SK-N-SH (cell line): Measurements from ENCODE around the gene LCE7A. TPM values are rescaled to one million over a fixed set of nuclear protein-coding genes. Genes with fewer than 3 reads are reported as not detected.

Source experiments
- CTCF ChIA-PET: fragments of 300-600, 350-600 bp; formaldehyde crosslinking; extraction: SDS; loops from one replicate; lab custom pipeline; 2021; lab: Yijun Ruan, JAX
- POLR2A ChIA-PET: fragments of 350-600 bp; sonication (Branson Sonifier 250); formaldehyde crosslinking; extraction: SDS; loops from one replicate; lab custom pipeline; 2020; ENCODE audit warnings: antibody characterized with exemption, inconsistent platforms; lab: Yijun Ruan, JAX
- DNase-seq: peaks from one replicate; pipeline ENCODE4 v3.0.0; 2012
- H2AFZ ChIP-seq: fragments of 200-600 bp; sonication (generic); 2 replicates; pipeline ENCODE4 v1.8.1; 2016; ENCODE audit warnings: antibody characterized with exemption, mild to moderate bottlenecking, low read depth
- H3F3A ChIP-seq: fragments of 200-600 bp; sonication (generic); replicated peaks from 2 replicates; pipeline ENCODE3; 2016; ENCODE audit warnings: antibody characterized with exemption, mild to moderate bottlenecking; ENCODE audit not compliant: insufficient read depth
- H3K27ac ChIP-seq, 2 experiments: fragments of 200-500 bp in 1 of 2; fragments of 200-600 bp in 1 of 2; sonication (Bioruptor generic) in 1 of 2; sonication (generic), shearing (Covaris generic) in 1 of 2; 2 replicates each; pipeline versions ENCODE4 v1.5.1 to v1.6.1; 2014 to 2016; ENCODE audit warnings: low read depth in 2 of 2, inconsistent platforms in 1 of 2, low read length in 1 of 2, mild to moderate bottlenecking in 1 of 2, mixed read lengths in 1 of 2
- H3K27me3 ChIP-seq: fragments of 200-600 bp; sonication (generic), shearing (Covaris generic); 2 replicates; pipeline ENCODE4 v1.6.1; 2016; ENCODE audit warnings: mixed run types; ENCODE audit not compliant: insufficient read depth
- H3K36me3 ChIP-seq, 2 experiments: fragments of 200-500 bp in 1 of 2; fragments of 200-600 bp in 1 of 2; sonication (Bioruptor generic) in 1 of 2; sonication (generic) in 1 of 2; replicated peaks in 1 of 2; 2 replicates each; pipeline versions ENCODE3 to v1.5.1; 2014 to 2016; ENCODE audit warnings: low read length in 1 of 2, mild to moderate bottlenecking in 1 of 2; ENCODE audit not compliant: insufficient read depth in 2 of 2, control insufficient read depth in 1 of 2
- H3K4me1 ChIP-seq, 2 experiments: fragments of 200-500 bp in 1 of 2; fragments of 200-600 bp in 1 of 2; sonication (Bioruptor generic) in 1 of 2; sonication (generic), shearing (Covaris generic) in 1 of 2; 2 replicates each; pipeline versions ENCODE4 v1.5.1 to v1.6.1; 2014 to 2016; ENCODE audit warnings: low read depth in 1 of 2, low read length in 1 of 2, mixed run types in 1 of 2; ENCODE audit not compliant: insufficient read depth in 2 of 2, control insufficient read depth in 1 of 2
- H3K4me2 ChIP-seq: fragments of 200-600 bp; sonication (generic), shearing (Covaris generic); 2 replicates; pipeline ENCODE4 v1.6.1; 2017; ENCODE audit warnings: mixed run types
- H3K4me3 ChIP-seq, 2 experiments: fragments of 200-500 bp in 1 of 2; fragments of 200-600 bp in 1 of 2; sonication (Bioruptor generic) in 1 of 2; sonication (generic), shearing (Covaris generic) in 1 of 2; 2 replicates each; pipeline versions ENCODE4 v1.5.1 to v1.8.1; 2014 to 2016; ENCODE audit warnings: low read depth in 2 of 2, inconsistent platforms in 1 of 2, low read length in 1 of 2, mild to moderate bottlenecking in 1 of 2, mixed read lengths in 1 of 2, moderate library complexity in 1 of 2
- H3K79me2 ChIP-seq: fragments of 200-600 bp; sonication (generic); 2 replicates; pipeline ENCODE4 v1.8.1; 2017; ENCODE audit warnings: mild to moderate bottlenecking; ENCODE audit not compliant: insufficient read depth
- H3K9ac ChIP-seq: fragments of 200-600 bp; sonication (generic); 2 replicates; pipeline ENCODE4 v1.6.1; 2017; ENCODE audit warnings: mixed run types
- H3K9me2 ChIP-seq: fragments of 200-600 bp; sonication (generic); 2 replicates; pipeline ENCODE4 v1.6.1; 2017; ENCODE audit warnings: mixed run types
- H3K9me3 ChIP-seq: fragments of 200-600 bp; sonication (generic); 2 replicates; pipeline ENCODE4 v1.6.1; 2017; ENCODE audit warnings: mixed run types, mild to moderate bottlenecking, moderate library complexity
- H4K20me1 ChIP-seq: fragments of 200-600 bp; sonication (generic); 2 replicates; pipeline ENCODE4 v1.6.1; 2017; ENCODE audit warnings: mild to moderate bottlenecking, mixed run types; ENCODE audit not compliant: insufficient read depth
- EP300 ChIP-seq, 2 experiments: IDR thresholded peaks; 2 replicates each; pipeline versions ENCODE4 v1.4.0 to v1.6.1; 2012; ENCODE audit warnings: borderline replicate concordance in 1 of 2, low read depth in 1 of 2, low read length in 1 of 2
- FOSL2 ChIP-seq: IDR thresholded peaks from 2 replicates; pipeline ENCODE4 v1.4.0; 2012; ENCODE audit warnings: low read depth, mild to moderate bottlenecking, moderate library complexity, borderline replicate concordance
- FOXJ3 ChIP-seq: sonication (generic); formaldehyde crosslinking; IDR thresholded peaks from 2 replicates; pipeline ENCODE4 v1.5.1; 2020; ENCODE audit warnings: mild to moderate bottlenecking, missing genetic modification reagents
- FOXM1 ChIP-seq: IDR thresholded peaks from 2 replicates; pipeline ENCODE4 v1.4.0; 2012; ENCODE audit warnings: low read depth, mild to moderate bottlenecking
- MEF2A ChIP-seq: IDR thresholded peaks from 2 replicates; pipeline ENCODE4 v1.4.0; 2012; ENCODE audit warnings: low read depth, borderline replicate concordance
- POLR2AphosphoS5 ChIP-seq: IDR thresholded peaks from 2 replicates; pipeline ENCODE4 v1.6.1; 2012; ENCODE audit warnings: low read depth, low read length
- RCOR1 ChIP-seq: fragments of 150-350 bp; IDR thresholded peaks from 2 replicates; pipeline ENCODE4 v1.6.1; 2017; ENCODE audit warnings: antibody characterized with exemption, low read length
- SIN3A ChIP-seq: IDR thresholded peaks from 2 replicates; pipeline ENCODE4 v1.6.1; 2012; ENCODE audit warnings: low read depth, mild to moderate bottlenecking, low read length, moderate library complexity, borderline replicate concordance
- SMC3 ChIP-seq: IDR thresholded peaks from 2 replicates; pipeline ENCODE4 v1.6.1; 2012; ENCODE audit warnings: low read depth, low read length, improper control_type of control experiment
- TAF1 ChIP-seq: IDR thresholded peaks from 2 replicates; pipeline ENCODE4 v1.6.1; 2012; ENCODE audit warnings: low read depth, mild to moderate bottlenecking, low read length, moderate library complexity, borderline replicate concordance
- TCF12 ChIP-seq: IDR thresholded peaks from 2 replicates; pipeline ENCODE4 v1.4.0; 2012
- TEAD4 ChIP-seq: IDR thresholded peaks from 2 replicates; pipeline ENCODE4 v1.4.0; 2012; ENCODE audit warnings: mild to moderate bottlenecking, borderline replicate concordance; ENCODE audit not compliant: insufficient read depth
- WGBS: methylation state at CpG from one replicate; pipeline ENCODE4 v1.1.6; 2017; ENCODE audit warnings: low lambda C conversion rate; 5-methylcytosine and 5-hydroxymethylcytosine counted together
- polyA plus RNA-seq, 3 experiments: library from polyadenylated mRNA; depleted of rRNA; stranded (reverse); fragments of >200 nt; gene quantifications; 2 replicates each; pipeline ENCODE4 v1.2.3, GENCODE V29; 2012
- TF ChIP-seq, protein P1 (sequence below): IDR thresholded peaks from 2 replicates; pipeline ENCODE4 v1.4.0; 2012; ENCODE audit warnings: low read depth, borderline replicate concordance
- TF ChIP-seq, protein P2 (sequence below): IDR thresholded peaks from 2 replicates; pipeline ENCODE4; 2012
- TF ChIP-seq, protein P3 (sequence below): fragments of 200-600 bp; sonication (generic); IDR thresholded peaks from 2 replicates; pipeline ENCODE4 v1.6.1; 2017; ENCODE audit warnings: antibody characterized with exemption, mild to moderate bottlenecking, moderate library complexity
- TF ChIP-seq, protein P4 (sequence below): IDR thresholded peaks from 2 replicates; pipeline ENCODE4 v1.6.1; 2012; ENCODE audit warnings: mild to moderate bottlenecking, low read depth, low read length, moderate library complexity
- TF ChIP-seq, protein P5 (sequence below): IDR thresholded peaks from 2 replicates; pipeline ENCODE4 v1.4.0; 2012; ENCODE audit warnings: low read depth, borderline replicate concordance
- TF ChIP-seq, protein P6 (sequence below): IDR thresholded peaks from 2 replicates; pipeline ENCODE4 v1.4.0; 2012; ENCODE audit warnings: low read depth

LCE7A gene
- polyA plus RNA-seq, 1 of the 3 experiments (the other 2 are of a cell fraction), result not detected

DNA sequence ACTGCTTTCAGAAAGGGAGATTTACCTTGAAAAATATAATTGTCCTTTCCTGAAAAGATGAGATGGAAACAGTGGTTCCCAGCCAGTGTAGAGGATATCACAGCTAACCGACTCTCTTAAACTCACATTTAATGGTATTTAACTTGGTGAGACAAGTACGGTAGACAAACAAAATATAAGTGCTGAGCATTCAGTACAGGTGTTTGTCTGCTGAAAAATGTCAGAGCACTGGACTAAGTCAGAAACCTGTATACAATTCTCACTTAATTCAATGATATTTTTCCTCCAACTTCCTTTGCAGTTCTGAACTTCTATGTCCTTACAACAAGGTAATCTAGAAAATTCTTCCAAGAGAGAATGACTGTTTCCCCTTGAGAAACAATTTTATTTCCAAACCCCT, 48.1 kb upstream of the LCE7A start, which contains the start of gene LCE1B:
Gene LCE1B, plus strand, starts transcription at position 301 of the 400 bp plus-strand sequence. CDS start 476 bp downstream, outside the sequence.
- CTCF ChIA-PET, result no interaction called here
- Histone ChIP-seq H3K79me2 (no peaks in the 10 kb centered on the region), H3K9me2 (no peaks in the 10 kb centered on the region), H3F3A (no peaks in the 10 kb centered on the region), H3K27me3 (no peaks in the 10 kb centered on the region), H3K9ac (no peak within 1 kb of the TSS), H3K4me1 (no peaks in the 10 kb centered on the region), H4K20me1 (no peaks in the 10 kb centered on the region), H3K4me2 (no peak within 1 kb of the TSS), H3K36me3 (no peaks in the 10 kb centered on the region), H3K4me3 (no peak within 1 kb of the TSS), H3K9me3 (no peaks in the 10 kb centered on the region), H2AFZ (no peak within 1 kb of the TSS), H3K27ac (no peak within 1 kb of the TSS)
- 8% methylated on average over 2 of the region's 2 CpGs for WGBS
- no peak for DNase-seq
- POLR2A ChIA-PET, result no interaction called here
- TF ChIP-seq FOSL2, result no peak
- TF ChIP-seq SMC3, result no peak
- no peak for TF ChIP-seq FOXJ3 (CRISPR knock-in tag)
- TF ChIP-seq, protein P1, sequence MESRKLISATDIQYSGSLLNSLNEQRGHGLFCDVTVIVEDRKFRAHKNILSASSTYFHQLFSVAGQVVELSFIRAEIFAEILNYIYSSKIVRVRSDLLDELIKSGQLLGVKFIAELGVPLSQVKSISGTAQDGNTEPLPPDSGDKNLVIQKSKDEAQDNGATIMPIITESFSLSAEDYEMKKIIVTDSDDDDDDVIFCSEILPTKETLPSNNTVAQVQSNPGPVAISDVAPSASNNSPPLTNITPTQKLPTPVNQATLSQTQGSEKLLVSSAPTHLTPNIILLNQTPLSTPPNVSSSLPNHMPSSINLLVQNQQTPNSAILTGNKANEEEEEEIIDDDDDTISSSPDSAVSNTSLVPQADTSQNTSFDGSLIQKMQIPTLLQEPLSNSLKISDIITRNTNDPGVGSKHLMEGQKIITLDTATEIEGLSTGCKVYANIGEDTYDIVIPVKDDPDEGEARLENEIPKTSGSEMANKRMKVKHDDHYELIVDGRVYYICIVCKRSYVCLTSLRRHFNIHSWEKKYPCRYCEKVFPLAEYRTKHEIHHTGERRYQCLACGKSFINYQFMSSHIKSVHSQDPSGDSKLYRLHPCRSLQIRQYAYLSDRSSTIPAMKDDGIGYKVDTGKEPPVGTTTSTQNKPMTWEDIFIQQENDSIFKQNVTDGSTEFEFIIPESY, result no peak
- TF ChIP-seq FOXM1, result no peak
- TF ChIP-seq, protein P2, sequence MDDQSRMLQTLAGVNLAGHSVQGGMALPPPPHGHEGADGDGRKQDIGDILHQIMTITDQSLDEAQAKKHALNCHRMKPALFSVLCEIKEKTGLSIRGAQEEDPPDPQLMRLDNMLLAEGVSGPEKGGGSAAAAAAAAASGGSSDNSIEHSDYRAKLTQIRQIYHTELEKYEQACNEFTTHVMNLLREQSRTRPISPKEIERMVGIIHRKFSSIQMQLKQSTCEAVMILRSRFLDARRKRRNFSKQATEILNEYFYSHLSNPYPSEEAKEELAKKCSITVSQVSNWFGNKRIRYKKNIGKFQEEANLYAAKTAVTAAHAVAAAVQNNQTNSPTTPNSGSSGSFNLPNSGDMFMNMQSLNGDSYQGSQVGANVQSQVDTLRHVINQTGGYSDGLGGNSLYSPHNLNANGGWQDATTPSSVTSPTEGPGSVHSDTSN, result no peak
- TF ChIP-seq, protein P3, sequence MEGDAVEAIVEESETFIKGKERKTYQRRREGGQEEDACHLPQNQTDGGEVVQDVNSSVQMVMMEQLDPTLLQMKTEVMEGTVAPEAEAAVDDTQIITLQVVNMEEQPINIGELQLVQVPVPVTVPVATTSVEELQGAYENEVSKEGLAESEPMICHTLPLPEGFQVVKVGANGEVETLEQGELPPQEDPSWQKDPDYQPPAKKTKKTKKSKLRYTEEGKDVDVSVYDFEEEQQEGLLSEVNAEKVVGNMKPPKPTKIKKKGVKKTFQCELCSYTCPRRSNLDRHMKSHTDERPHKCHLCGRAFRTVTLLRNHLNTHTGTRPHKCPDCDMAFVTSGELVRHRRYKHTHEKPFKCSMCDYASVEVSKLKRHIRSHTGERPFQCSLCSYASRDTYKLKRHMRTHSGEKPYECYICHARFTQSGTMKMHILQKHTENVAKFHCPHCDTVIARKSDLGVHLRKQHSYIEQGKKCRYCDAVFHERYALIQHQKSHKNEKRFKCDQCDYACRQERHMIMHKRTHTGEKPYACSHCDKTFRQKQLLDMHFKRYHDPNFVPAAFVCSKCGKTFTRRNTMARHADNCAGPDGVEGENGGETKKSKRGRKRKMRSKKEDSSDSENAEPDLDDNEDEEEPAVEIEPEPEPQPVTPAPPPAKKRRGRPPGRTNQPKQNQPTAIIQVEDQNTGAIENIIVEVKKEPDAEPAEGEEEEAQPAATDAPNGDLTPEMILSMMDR, result no peak
- TF ChIP-seq TAF1, result no peak
- TF ChIP-seq, protein P4, sequence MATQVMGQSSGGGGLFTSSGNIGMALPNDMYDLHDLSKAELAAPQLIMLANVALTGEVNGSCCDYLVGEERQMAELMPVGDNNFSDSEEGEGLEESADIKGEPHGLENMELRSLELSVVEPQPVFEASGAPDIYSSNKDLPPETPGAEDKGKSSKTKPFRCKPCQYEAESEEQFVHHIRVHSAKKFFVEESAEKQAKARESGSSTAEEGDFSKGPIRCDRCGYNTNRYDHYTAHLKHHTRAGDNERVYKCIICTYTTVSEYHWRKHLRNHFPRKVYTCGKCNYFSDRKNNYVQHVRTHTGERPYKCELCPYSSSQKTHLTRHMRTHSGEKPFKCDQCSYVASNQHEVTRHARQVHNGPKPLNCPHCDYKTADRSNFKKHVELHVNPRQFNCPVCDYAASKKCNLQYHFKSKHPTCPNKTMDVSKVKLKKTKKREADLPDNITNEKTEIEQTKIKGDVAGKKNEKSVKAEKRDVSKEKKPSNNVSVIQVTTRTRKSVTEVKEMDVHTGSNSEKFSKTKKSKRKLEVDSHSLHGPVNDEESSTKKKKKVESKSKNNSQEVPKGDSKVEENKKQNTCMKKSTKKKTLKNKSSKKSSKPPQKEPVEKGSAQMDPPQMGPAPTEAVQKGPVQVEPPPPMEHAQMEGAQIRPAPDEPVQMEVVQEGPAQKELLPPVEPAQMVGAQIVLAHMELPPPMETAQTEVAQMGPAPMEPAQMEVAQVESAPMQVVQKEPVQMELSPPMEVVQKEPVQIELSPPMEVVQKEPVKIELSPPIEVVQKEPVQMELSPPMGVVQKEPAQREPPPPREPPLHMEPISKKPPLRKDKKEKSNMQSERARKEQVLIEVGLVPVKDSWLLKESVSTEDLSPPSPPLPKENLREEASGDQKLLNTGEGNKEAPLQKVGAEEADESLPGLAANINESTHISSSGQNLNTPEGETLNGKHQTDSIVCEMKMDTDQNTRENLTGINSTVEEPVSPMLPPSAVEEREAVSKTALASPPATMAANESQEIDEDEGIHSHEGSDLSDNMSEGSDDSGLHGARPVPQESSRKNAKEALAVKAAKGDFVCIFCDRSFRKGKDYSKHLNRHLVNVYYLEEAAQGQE, result no peak
- no peak for TF ChIP-seq POLR2AphosphoS5
- no peak for TF ChIP-seq RCOR1
- no peak for TF ChIP-seq TEAD4
- no peak for TF ChIP-seq MEF2A
- TF ChIP-seq, protein P5, sequence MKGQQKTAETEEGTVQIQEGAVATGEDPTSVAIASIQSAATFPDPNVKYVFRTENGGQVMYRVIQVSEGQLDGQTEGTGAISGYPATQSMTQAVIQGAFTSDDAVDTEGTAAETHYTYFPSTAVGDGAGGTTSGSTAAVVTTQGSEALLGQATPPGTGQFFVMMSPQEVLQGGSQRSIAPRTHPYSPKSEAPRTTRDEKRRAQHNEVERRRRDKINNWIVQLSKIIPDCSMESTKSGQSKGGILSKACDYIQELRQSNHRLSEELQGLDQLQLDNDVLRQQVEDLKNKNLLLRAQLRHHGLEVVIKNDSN, result no peak
- no peak for TF ChIP-seq SIN3A
- TF ChIP-seq, protein P6, sequence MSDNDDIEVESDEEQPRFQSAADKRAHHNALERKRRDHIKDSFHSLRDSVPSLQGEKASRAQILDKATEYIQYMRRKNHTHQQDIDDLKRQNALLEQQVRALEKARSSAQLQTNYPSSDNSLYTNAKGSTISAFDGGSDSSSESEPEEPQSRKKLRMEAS, result no peak
- no peak for TF ChIP-seq EP300 (IDR thresholded peaks at IDR 0.05; ENCODE audit: borderline replicate concordance in 1 of 2, low read depth in 1 of 2, low read length in 1 of 2)
- no peak for TF ChIP-seq TCF12
